A673 (cell line): ENCODE measurements around the gene PIM3. TPM values are rescaled to one million over a fixed set of nuclear protein-coding genes. Genes with fewer than 3 reads are reported as not detected.

Source experiments
- BruUV-seq: library from RNA; stranded (reverse); fragments of 400-500 nt; replicated peaks from 2 replicates; lab custom pipeline; 2021; lab: Mats Ljungman, UMichigan
- CTCF ChIA-PET: fragments of 300-600 bp; sonication (Branson Sonifier 250); formaldehyde crosslinking; loops from one replicate; lab custom pipeline; 2022; ENCODE audit warnings: antibody characterized with exemption; lab: Charles Lee
- POLR2A ChIA-PET: fragments of 300-600 bp; sonication (Branson Sonifier 250); formaldehyde crosslinking; loops from one replicate; lab custom pipeline; 2022; ENCODE audit warnings: antibody characterized with exemption; ENCODE audit not compliant: low non-redundant PET; lab: Charles Lee
- DNase-seq: peaks from one replicate; pipeline ENCODE4 v3.0.0-alpha.2; 2015; ENCODE audit warnings: low spot score
- H3K27ac ChIP-seq: fragments of 200-600 bp; sonication (generic); 2 replicates; pipeline ENCODE4 v1.5.1; 2016; ENCODE audit warnings: mixed run types, low read depth, mild to moderate bottlenecking, mixed read lengths, antibody characterized with exemption, low read length; ENCODE audit not compliant: poor library complexity, severe bottlenecking
- H3K27me3 ChIP-seq: fragments of 200-600 bp; sonication (generic); replicated peaks from 2 replicates; pipeline ENCODE4 v1.6.1; 2017; ENCODE audit warnings: mixed run types, low read depth, mild to moderate bottlenecking, mixed read lengths, antibody characterized with exemption, low read length; ENCODE audit not compliant: insufficient read depth, poor library complexity
- H3K36me3 ChIP-seq: fragments of 200-600 bp; sonication (generic); 2 replicates; pipeline ENCODE4 v1.6.1; 2016; ENCODE audit warnings: mixed run types, mild to moderate bottlenecking, mixed read lengths, antibody characterized with exemption, low read length; ENCODE audit not compliant: insufficient read depth, poor library complexity, severe bottlenecking
- H3K4me1 ChIP-seq: fragments of 200-600 bp; sonication (generic); 2 replicates; pipeline ENCODE4 v1.6.1; 2017; ENCODE audit warnings: mixed run types, mild to moderate bottlenecking, mixed read lengths, antibody characterized with exemption, low read length; ENCODE audit not compliant: insufficient read depth, poor library complexity, severe bottlenecking
- H3K4me3 ChIP-seq: fragments of 200-600 bp; sonication (generic); 2 replicates; pipeline ENCODE4 v1.5.1; 2016; ENCODE audit warnings: low read depth, mixed run types, mild to moderate bottlenecking, mixed read lengths, low read length; ENCODE audit not compliant: poor library complexity, severe bottlenecking
- H3K9me3 ChIP-seq: fragments of 200-600 bp; sonication (generic); 2 replicates; pipeline ENCODE4 v1.6.1; 2016; ENCODE audit warnings: mixed run types, low read depth, mild to moderate bottlenecking, mixed read lengths, antibody characterized with exemption, low read length; ENCODE audit not compliant: poor library complexity, severe bottlenecking
- CTCF ChIP-seq: fragments of 300-800, 200-600 bp; sonication (generic); conservative IDR thresholded peaks from 2 replicates; pipeline ENCODE4 v1.5.1; 2017; ENCODE audit warnings: low read depth, mild to moderate bottlenecking, antibody characterized with exemption, low read length, moderate library complexity, mixed read lengths
- EZH2 ChIP-seq: fragments of 200-600 bp; sonication (generic); IDR thresholded peaks from 2 replicates; pipeline ENCODE4 v1.6.1; 2017; ENCODE audit warnings: borderline replicate concordance, low read depth, mild to moderate bottlenecking, mixed read lengths, antibody characterized with exemption, low read length; ENCODE audit not compliant: poor library complexity, severe bottlenecking
- intact Hi-C: fragments of 100-400 bp; cut with micrococcal nuclease; formaldehyde crosslinking; loops from one replicate; pipeline ENCODE4 v1.10.0; 2022; ENCODE audit not compliant: unreplicated experiment
- total RNA-seq: library from RNA; stranded (reverse); gene quantifications from 2 replicates; pipeline ENCODE4 v1.2.3, GENCODE V29; 2021

PIM3 gene
- total RNA-seq, 1 experiment from 2014 or later: 71.3 TPM

DNA sequence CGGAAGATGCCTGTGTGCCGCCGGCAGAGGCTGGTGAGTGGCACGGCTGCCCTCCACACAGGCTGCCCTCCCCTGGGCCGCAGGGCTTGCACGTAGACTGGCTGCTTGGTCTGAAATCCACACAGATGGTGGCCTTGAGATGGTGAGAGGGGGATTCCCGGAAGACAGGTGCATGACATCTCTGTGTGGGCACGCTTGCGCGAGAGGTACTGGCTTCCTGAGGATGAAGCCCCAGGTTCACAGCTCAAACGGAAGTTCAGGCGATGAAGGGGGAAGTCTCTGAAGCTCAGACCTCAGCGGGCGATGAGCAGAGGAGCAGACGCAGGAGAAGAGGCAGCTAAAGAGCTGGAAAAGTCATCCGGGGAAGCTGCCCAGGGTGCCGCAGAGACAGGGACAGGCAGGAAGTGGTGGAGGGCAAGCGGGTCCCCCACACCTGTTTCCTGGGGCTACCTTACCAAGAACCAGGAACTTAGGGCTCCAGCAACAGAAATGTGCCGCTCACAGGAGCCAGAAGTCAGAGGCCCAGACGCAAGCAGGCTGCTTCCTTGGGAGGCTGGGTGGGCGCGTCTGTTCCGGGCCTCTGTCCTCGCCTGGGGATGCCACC is 34.9 kb upstream of the PIM3 start:
- Histone ChIP-seq H3K4me3 (no peak overlapping the region), H3K36me3 (no peaks in the 10 kb centered on the region), H3K27me3 (no peaks in the 10 kb centered on the region), H3K9me3 (no peaks in the 10 kb centered on the region), H3K27ac (no peak overlapping the region), H3K4me1 (peaks cover 11% of the 10 kb centered on the region)
- no peak for TF ChIP-seq CTCF
- TF ChIP-seq EZH2: no peak
- CTCF ChIA-PET: interaction anchor here (1.0 kb wide), 1 partner anchor 105 kb away, joined by 3 read pairs; no protein-coding TSS in a partner anchor
- DNase-seq: no peak
- no TSS peak for BruUV-seq
- POLR2A ChIA-PET: no interaction called here
- intact Hi-C loops: loop anchor here (5.0 kb wide), 1 partner anchor 222 kb away; no protein-coding TSS in a partner anchor

- H3K4me3 ChIP-seq: no peak overlapping the region
- H3K9me3 ChIP-seq: no peaks in the 10 kb centered on the region
- BruUV-seq: no TSS peak
- no peaks in the 10 kb centered on the region for H3K36me3 ChIP-seq
- intact Hi-C loops: loop anchor here (5.0 kb wide), 1 partner anchor 220 kb away; no protein-coding TSS in a partner anchor
- no peak for TF ChIP-seq CTCF
- TF ChIP-seq EZH2: no peak
- H3K27ac ChIP-seq: no peak overlapping the region
- DNase-seq: no peak
- ChIA-PET POLR2A (no interaction called here), CTCF (no interaction called here)
- peaks cover 11% of the 10 kb centered on the region for H3K4me1 ChIP-seq
- no peaks in the 10 kb centered on the region for H3K27me3 ChIP-seq
Observed at GRCh38 chr22:49926916-49927315, 33.7 kb upstream of the PIM3 start.

DNA sequence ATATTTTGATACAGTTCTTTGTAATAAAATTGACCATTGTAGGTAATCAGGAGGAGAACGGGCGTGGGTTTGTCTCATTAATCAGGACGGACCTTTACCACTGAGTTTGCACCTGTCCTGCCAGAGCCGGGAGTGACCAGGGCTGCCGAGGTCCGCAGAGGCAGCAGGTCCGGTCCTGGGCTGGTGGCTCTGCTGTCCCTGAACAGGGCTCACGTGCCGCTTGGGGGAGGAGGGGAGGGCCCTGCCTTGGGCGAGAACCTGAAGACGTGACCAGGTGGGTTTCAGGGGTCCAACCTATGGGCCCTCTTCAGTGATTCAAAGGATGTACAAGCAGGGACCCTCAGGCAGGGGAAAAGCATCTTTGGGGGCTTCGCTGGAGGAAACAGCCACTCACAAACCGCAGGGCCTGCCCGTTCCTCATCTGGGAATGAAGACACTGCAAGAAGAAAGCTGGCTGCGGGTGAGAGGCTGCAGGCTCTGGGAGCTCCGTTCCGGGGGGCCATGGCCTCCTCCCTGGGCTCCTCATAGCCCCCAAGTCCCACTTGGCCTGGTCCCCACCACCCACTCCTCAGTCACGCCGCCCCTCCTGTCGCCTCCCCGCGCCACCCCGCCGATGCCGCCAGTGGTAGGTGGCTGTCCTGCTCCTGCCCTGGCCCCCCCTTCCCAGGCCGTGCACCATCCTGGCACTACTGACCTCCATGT is 32.9 kb upstream of the PIM3 start:
- H3K27ac ChIP-seq: no peak overlapping the region
- peaks cover 11% of the 10 kb centered on the region for H3K4me1 ChIP-seq
- H3K9me3 ChIP-seq: no peaks in the 10 kb centered on the region
- intact Hi-C loops: loop anchor here (5.0 kb wide), 1 partner anchor 220 kb away; no protein-coding TSS in a partner anchor
- CTCF ChIA-PET: interaction anchor here (0.7 kb wide), 1 partner anchor 111 kb away, joined by 3 read pairs; no protein-coding TSS in a partner anchor
- no peak for DNase-seq
- H3K27me3 ChIP-seq: no peaks in the 10 kb centered on the region
- POLR2A ChIA-PET: no interaction called here
- TF ChIP-seq EZH2 (no peak), CTCF (no peak)
- no peaks in the 10 kb centered on the region for H3K36me3 ChIP-seq
- H3K4me3 ChIP-seq: no peak overlapping the region
- BruUV-seq: no TSS peak
